Measurements from ENCODE around the gene PAPOLA.

Gene PAPOLA

GRCh38 chr14:96586056-96586455 lies 83.9 kb downstream of the PAPOLA start:
- no peak overlapping the region for H3K4me3 ChIP-seq (ENCODE audit: low read depth, low read length)
- TF ChIP-seq CTCF (IDR thresholded peaks at IDR 0.05; ENCODE audit: low read depth, low read length): no peak
- in situ Hi-C loops (cut with HindIII; ENCODE audit: low sequenced_read_pairs): no loop called here
- DNase-seq (ENCODE audit: low read depth, low spot score): no peak

GRCh38 chr14:96586921-96587822 lies 85.0 kb downstream of the PAPOLA start:
- no peak overlapping the region for H3K4me3 ChIP-seq (ENCODE audit: low read depth, low read length)
- no peak for TF ChIP-seq CTCF (IDR thresholded peaks at IDR 0.05; ENCODE audit: low read depth, low read length)
- in situ Hi-C loops (cut with HindIII; ENCODE audit: low sequenced_read_pairs): no loop called here
- no peak for DNase-seq (ENCODE audit: low read depth, low spot score)

GRCh38 chr14:96587823-96588385 lies 85.7 kb downstream of the PAPOLA start:
- no peak for DNase-seq (ENCODE audit: low read depth, low spot score)
- no peak overlapping the region for H3K4me3 ChIP-seq (ENCODE audit: low read depth, low read length)
- in situ Hi-C loops (cut with HindIII; ENCODE audit: low sequenced_read_pairs): no loop called here
- TF ChIP-seq CTCF (IDR thresholded peaks at IDR 0.05; ENCODE audit: low read depth, low read length): no peak

- no peak for DNase-seq (ENCODE audit: low read depth, low spot score)
- no peak overlapping the region for H3K4me3 ChIP-seq (ENCODE audit: low read depth, low read length)
- in situ Hi-C loops (cut with HindIII; ENCODE audit: low sequenced_read_pairs): no loop called here
- TF ChIP-seq CTCF (IDR thresholded peaks at IDR 0.05; ENCODE audit: low read depth, low read length): no peak
These were observed 86.5 kb downstream of the PAPOLA start for GRCh38 chr14:96588410-96589257.

- in situ Hi-C loops (cut with HindIII; ENCODE audit: low sequenced_read_pairs): no loop called here
- DNase-seq (ENCODE audit: low read depth, low spot score): no peak
- TF ChIP-seq CTCF (IDR thresholded peaks at IDR 0.05; ENCODE audit: low read depth, low read length): no peak
- H3K4me3 ChIP-seq (ENCODE audit: low read depth, low read length): no peak overlapping the region
These were observed 87.4 kb downstream of the PAPOLA start for GRCh38 chr14:96589577-96589976.

- in situ Hi-C loops (cut with HindIII; ENCODE audit: low sequenced_read_pairs): no loop called here
- no peak for DNase-seq (ENCODE audit: low read depth, low spot score)
- TF ChIP-seq CTCF (IDR thresholded peaks at IDR 0.05; ENCODE audit: low read depth, low read length): no peak
- H3K4me3 ChIP-seq (ENCODE audit: low read depth, low read length): no peak overlapping the region
These were observed 88.1 kb downstream of the PAPOLA start for GRCh38 chr14:96590190-96590864.

Measured in astrocyte of the spinal cord (primary cell).